ENCODE measurements around the gene SETD7. TPM values are rescaled to one million over a fixed set of nuclear protein-coding genes. Genes with fewer than 3 reads are reported as not detected.
A peak's percentile ranks its signal among the peaks of the same experiment; 100 is the strongest.

SETD7 gene
- total RNA-seq, 1 donor from 2014 or later = 22.6 TPM

- DNase-seq = no peak
- Mint-ChIP-seq H3K4me3 (ENCODE audit: unreplicated experiment) (no peak overlapping the region), H3K27me3 (ENCODE audit: unreplicated experiment) (no peaks in the 10 kb centered on the region), H3K4me1 (ENCODE audit: low read depth, unreplicated experiment) (peaks cover 5% of the 10 kb centered on the region), H3K36me3 (ENCODE audit: unreplicated experiment) (peaks cover 8% of the 10 kb centered on the region), H3K9me3 (ENCODE audit: unreplicated experiment) (peaks cover 1% of the 10 kb centered on the region), H3K27ac (ENCODE audit: unreplicated experiment) (no peak overlapping the region)
- no peak for TF ChIP-seq CTCF (IDR thresholded peaks at IDR 0.05; ENCODE audit: partially characterized antibody, unreplicated experiment)
Observed at GRCh38 chr4:139581096-139581495, 25.1 kb upstream of the SETD7 start.

GRCh38 chr4:139576219-139576618, 20.2 kb upstream of the SETD7 start:
- peaks cover 3% of the 10 kb centered on the region for H3K4me1 Mint-ChIP-seq (ENCODE audit: low read depth, unreplicated experiment)
- H3K9me3 Mint-ChIP-seq (ENCODE audit: unreplicated experiment) = peaks cover 1% of the 10 kb centered on the region
- no peak overlapping the region for H3K4me3 Mint-ChIP-seq (ENCODE audit: unreplicated experiment)
- DNase-seq = no peak
- H3K27ac Mint-ChIP-seq (ENCODE audit: unreplicated experiment) = no peak overlapping the region
- no peaks in the 10 kb centered on the region for H3K27me3 Mint-ChIP-seq (ENCODE audit: unreplicated experiment)
- TF ChIP-seq CTCF (IDR thresholded peaks at IDR 0.05; ENCODE audit: partially characterized antibody, unreplicated experiment) = no peak
- peaks cover 8% of the 10 kb centered on the region for H3K36me3 Mint-ChIP-seq (ENCODE audit: unreplicated experiment)

- peaks cover 3% of the 10 kb centered on the region for H3K4me1 Mint-ChIP-seq (ENCODE audit: low read depth, unreplicated experiment)
- no peak overlapping the region for H3K27ac Mint-ChIP-seq (ENCODE audit: unreplicated experiment)
- TF ChIP-seq CTCF (IDR thresholded peaks at IDR 0.05; ENCODE audit: partially characterized antibody, unreplicated experiment) = no peak
- no peak for DNase-seq
- H3K9me3 Mint-ChIP-seq (ENCODE audit: unreplicated experiment) = peaks cover 1% of the 10 kb centered on the region
- H3K36me3 Mint-ChIP-seq (ENCODE audit: unreplicated experiment) = no peaks in the 10 kb centered on the region
- H3K27me3 Mint-ChIP-seq (ENCODE audit: unreplicated experiment) = no peaks in the 10 kb centered on the region
- no peak overlapping the region for H3K4me3 Mint-ChIP-seq (ENCODE audit: unreplicated experiment)
Observed at GRCh38 chr4:139575072-139575471, 19.1 kb upstream of the SETD7 start.

GRCh38 chr4:139574641-139575040, 18.6 kb upstream of the SETD7 start:
- Mint-ChIP-seq H3K27me3 (ENCODE audit: unreplicated experiment) (no peaks in the 10 kb centered on the region), H3K27ac (ENCODE audit: unreplicated experiment) (no peak overlapping the region)
- no peak for TF ChIP-seq CTCF (IDR thresholded peaks at IDR 0.05; ENCODE audit: partially characterized antibody, unreplicated experiment)

GRCh38 chr4:139568206-139568955, 12.4 kb upstream of the SETD7 start:
- Mint-ChIP-seq H3K9me3 (ENCODE audit: unreplicated experiment) (peaks cover 2% of the 10 kb centered on the region), H3K27ac (ENCODE audit: unreplicated experiment) (peak overlapping the region; percentile 75), H3K4me3 (ENCODE audit: unreplicated experiment) (no peak overlapping the region), H3K27me3 (ENCODE audit: unreplicated experiment) (peaks cover 6% of the 10 kb centered on the region), H3K4me1 (ENCODE audit: low read depth, unreplicated experiment) (no peaks in the 10 kb centered on the region), H3K36me3 (ENCODE audit: unreplicated experiment) (peaks cover 5% of the 10 kb centered on the region)
- no peak for TF ChIP-seq CTCF (IDR thresholded peaks at IDR 0.05; ENCODE audit: partially characterized antibody, unreplicated experiment)
- DNase-seq = peak; percentile 75

More at GRCh38 chr4:139574641-139575040, 18.6 kb upstream of the SETD7 start:
- Mint-ChIP-seq H3K4me1 (ENCODE audit: low read depth, unreplicated experiment) (peaks cover 3% of the 10 kb centered on the region), H3K4me3 (ENCODE audit: unreplicated experiment) (no peak overlapping the region), H3K36me3 (ENCODE audit: unreplicated experiment) (no peaks in the 10 kb centered on the region), H3K9me3 (ENCODE audit: unreplicated experiment) (peaks cover 1% of the 10 kb centered on the region)
- DNase-seq = no peak
